Lower leg skin (tissue), 4 donors: ENCODE results near the gene PRICKLE1. TPM values are rescaled to one million over a fixed set of nuclear protein-coding genes. Genes with fewer than 3 reads are reported as not detected.

Experiments
- DNase-seq, 2 donors: peaks; one replicate each; pipeline ENCODE4 v3.0.0-alpha.2; 2019; ENCODE audit warnings: low spot score in 2 of 2
- H3K4me3 ChIP-seq: fragments of 200-600 bp; sonication (generic); 2 replicates; pipeline ENCODE4 v1.5.1; 2017; ENCODE audit warnings: mild to moderate bottlenecking, low read depth; ENCODE audit not compliant: poor library complexity, severe bottlenecking
- CTCF ChIP-seq, 3 donors: fragments of 450-650 bp; IDR thresholded peaks; one replicate each; pipeline ENCODE4 v1.5.1; 2016; ENCODE audit warnings: antibody characterized with exemption in 3 of 3, mild to moderate bottlenecking in 3 of 3, moderate library complexity in 2 of 3
- POLR2A ChIP-seq, 2 donors: fragments of 450-650 bp; IDR thresholded peaks; one replicate each; pipeline ENCODE4 v1.6.1; 2016 to 2017; ENCODE audit warnings: antibody characterized with exemption in 2 of 2, mild to moderate bottlenecking in 1 of 2, moderate library complexity in 1 of 2
- WGBS, 2 donors: methylation state at CpG; one replicate each; pipeline ENCODE4 v1.1.5; 2018; 5-methylcytosine and 5-hydroxymethylcytosine counted together
- intact Hi-C: fragments of 100-400 bp; cut with DNase I; formaldehyde crosslinking; loops from one replicate; pipeline ENCODE4 v1.15.0; 2023; ENCODE audit warnings: low total_unique reads
- total RNA-seq, 4 donors: library from RNA; depleted of rRNA; stranded (reverse); fragments of >200 nt; gene quantifications; one replicate each; pipeline ENCODE4 v1.1.0, GENCODE V29; 2016

Gene PRICKLE1
- total RNA-seq, 4 donors from 2014 or later = 3.8 to 39.8 (median 14.4) TPM

- TF ChIP-seq CTCF (IDR thresholded peaks at IDR 0.05) (no peak), POLR2A (IDR thresholded peaks at IDR 0.05) (no peak)
- intact Hi-C loops = no loop called here
These were observed 14.7 kb downstream of the PRICKLE1 start for GRCh38 chr12:42574851-42575266.

GRCh38 chr12:42571327-42572009, 18.1 kb downstream of the PRICKLE1 start:
- intact Hi-C loops = no loop called here

More at GRCh38 chr12:42574851-42575266, 14.7 kb downstream of the PRICKLE1 start:
- H3K4me3 ChIP-seq = no peak overlapping the region
- no peak for DNase-seq

GRCh38 chr12:42570076-42570475, 19.5 kb downstream of the PRICKLE1 start:
- DNase-seq = no peak
- TF ChIP-seq CTCF (IDR thresholded peaks at IDR 0.05) (no peak), POLR2A (IDR thresholded peaks at IDR 0.05) (no peak)
- WGBS, 2 donors = 68 to 75% methylated on average over 2 of the region's 2 CpGs
- H3K4me3 ChIP-seq = no peak overlapping the region
- intact Hi-C loops = no loop called here

More at GRCh38 chr12:42571327-42572009, 18.1 kb downstream of the PRICKLE1 start:
- 83 to 89% methylated on average over 2 of the region's 2 CpGs for WGBS, 2 donors
- no peak for TF ChIP-seq POLR2A (IDR thresholded peaks at IDR 0.05)
- no peak for DNase-seq
- no peak overlapping the region for H3K4me3 ChIP-seq

- DNase-seq = no peak
- intact Hi-C loops = no loop called here
- TF ChIP-seq CTCF (IDR thresholded peaks at IDR 0.05) = no peak
- no peak for TF ChIP-seq POLR2A (IDR thresholded peaks at IDR 0.05)
- 20 to 23% methylated on average over 6 of the region's 6 CpGs for WGBS, 2 donors
- no peak overlapping the region for H3K4me3 ChIP-seq
These were observed 20.3 kb downstream of the PRICKLE1 start for GRCh38 chr12:42568952-42569915.

GRCh38 chr12:42565633-42566032, 23.9 kb downstream of the PRICKLE1 start:
- no peak for DNase-seq
- no peak overlapping the region for H3K4me3 ChIP-seq
- intact Hi-C loops = no loop called here
- TF ChIP-seq POLR2A (IDR thresholded peaks at IDR 0.05) (no peak), CTCF (IDR thresholded peaks at IDR 0.05) (no peak)
- 56 to 58% methylated on average over 5 of the region's 5 CpGs for WGBS, 2 donors

- intact Hi-C loops = no loop called here
- no peak for TF ChIP-seq POLR2A (IDR thresholded peaks at IDR 0.05)
- DNase-seq = no peak
- no peak overlapping the region for H3K4me3 ChIP-seq
- WGBS, 2 donors = 62 to 88% methylated on average over 2 of the region's 2 CpGs
These were observed 24.6 kb downstream of the PRICKLE1 start for GRCh38 chr12:42564996-42565395.
